Activated T-cell treated with anti-CD3 and anti-CD28 coated beads for 24 hours (primary cell): ENCODE results near the gene MYO7B.

ENCODE experiments used
- DNase-seq: peaks from one replicate; pipeline ENCODE4 v3.0.0-alpha.2; 2020; ENCODE audit warnings: low read depth

Gene MYO7B

GRCh38 chr2:127638361-127639110, 103.1 kb downstream of the MYO7B start:
- DNase-seq, result no peak

- no peak for DNase-seq
Measured at GRCh38 chr2:127639111-127639474, 103.6 kb downstream of the MYO7B start.

GRCh38 chr2:127640082-127641072, 104.9 kb downstream of the MYO7B start:
- no peak for DNase-seq

GRCh38 chr2:127641133-127641532, 105.7 kb downstream of the MYO7B start:
- no peak for DNase-seq

- no peak for DNase-seq
Measured at GRCh38 chr2:127641846-127642507, 106.5 kb downstream of the MYO7B start.

GRCh38 chr2:127642706-127643438, 107.4 kb downstream of the MYO7B start:
- DNase-seq, result no peak

GRCh38 chr2:127643439-127644065, 108.1 kb downstream of the MYO7B start:
- DNase-seq, result no peak

GRCh38 chr2:127644066-127645025, 108.9 kb downstream of the MYO7B start:
- no peak for DNase-seq

GRCh38 chr2:127645026-127645394, 109.5 kb downstream of the MYO7B start:
- no peak for DNase-seq

- no peak for DNase-seq
Measured at GRCh38 chr2:127645395-127646291, 110.2 kb downstream of the MYO7B start, which contains the start of gene GPR17. TSS of gene GPR17 (plus strand) at chr2:127646153. CDS start at chr2:127650736, 4,583 bp downstream.

- DNase-seq, result no peak
Measured at GRCh38 chr2:127646487-127647241, 111.2 kb downstream of the MYO7B start.

GRCh38 chr2:127647242-127648190, 112.0 kb downstream of the MYO7B start:
- DNase-seq, result no peak

- no peak for DNase-seq
Measured at GRCh38 chr2:127648321-127648720, 112.8 kb downstream of the MYO7B start.

GRCh38 chr2:127649100-127649611, 113.7 kb downstream of the MYO7B start:
- DNase-seq, result no peak

GRCh38 chr2:127649684-127650040, 114.2 kb downstream of the MYO7B start:
- peak; percentile 77 for DNase-seq

GRCh38 chr2:127650041-127650784, 114.7 kb downstream of the MYO7B start:
- DNase-seq, result no peak
